SK-N-SH treated with all-trans-retinoic acid at 6 μM for 48 hours (cell line): Measurements from ENCODE around the gene RNASE8.
A peak's percentile ranks its signal among the peaks of the same experiment; 100 is the strongest.

ENCODE experiments used
- ATAC-seq: fragments of 200-7000 bp; cut with Tn5 transposase; 3 replicates; pipeline ENCODE4 v1.9.1; 2020; ENCODE audit warnings: mild to moderate bottlenecking, moderate library complexity
- ARNTL ChIP-seq: fragments of 450-650 bp; formaldehyde crosslinking; IDR thresholded peaks from 2 replicates; pipeline ENCODE4 v1.5.0; 2020; ENCODE audit warnings: low read depth, mild to moderate bottlenecking, moderate library complexity, borderline replicate concordance
- BACH2 ChIP-seq: fragments of 250-450 bp; sonication (Bioruptor Pico); IDR thresholded peaks from 2 replicates; pipeline ENCODE4 v1.9.0; 2021; ENCODE audit warnings: mild to moderate bottlenecking, borderline replicate concordance
- CSDC2 ChIP-seq: fragments of 250-450 bp; sonication (Bioruptor Pico); IDR thresholded peaks from 2 replicates; pipeline ENCODE4 v1.5.0; 2020; ENCODE audit warnings: mild to moderate bottlenecking, moderate library complexity
- GLIS3 ChIP-seq: fragments of 250-450 bp; sonication (Bioruptor Pico); IDR thresholded peaks from 2 replicates; pipeline ENCODE4 v1.5.0; 2020; ENCODE audit warnings: mild to moderate bottlenecking, moderate library complexity
- ISL1 ChIP-seq: fragments of 250-450 bp; sonication (Bioruptor Pico); IDR thresholded peaks from 2 replicates; pipeline ENCODE4 v2.1.2; 2022; ENCODE audit warnings: mild to moderate bottlenecking, moderate library complexity
- PATZ1 ChIP-seq: fragments of 250-450 bp; sonication (Bioruptor Pico); IDR thresholded peaks from 2 replicates; pipeline ENCODE4 v1.8.0; 2020; ENCODE audit warnings: mild to moderate bottlenecking, moderate library complexity, borderline replicate concordance
- PPARA ChIP-seq: fragments of 250-450 bp; sonication (Bioruptor Pico); IDR thresholded peaks from 2 replicates; pipeline ENCODE4 v1.5.0; 2020; ENCODE audit warnings: mild to moderate bottlenecking, borderline replicate concordance
- SNAI2 ChIP-seq: fragments of 250-450 bp; sonication (Bioruptor Pico); IDR thresholded peaks from 2 replicates; pipeline ENCODE4 v1.5.0; 2020; ENCODE audit warnings: mild to moderate bottlenecking, moderate library complexity
- TCF4 ChIP-seq: fragments of 250-450 bp; sonication (Bioruptor Pico); IDR thresholded peaks from 2 replicates; pipeline ENCODE4 v1.8.0; 2021; ENCODE audit warnings: mild to moderate bottlenecking, moderate library complexity, borderline replicate concordance
- ZC3H10 ChIP-seq: fragments of 250-450 bp; sonication (Bioruptor Pico); IDR thresholded peaks from 2 replicates; pipeline ENCODE4 v1.5.1; 2021; ENCODE audit warnings: mild to moderate bottlenecking, moderate library complexity
- ZFP3 ChIP-seq: fragments of 250-450 bp; sonication (Bioruptor Pico); IDR thresholded peaks from 2 replicates; pipeline ENCODE4 v1.5.0; 2020; ENCODE audit warnings: mild to moderate bottlenecking, moderate library complexity
- ZNF70 ChIP-seq: fragments of 450-650 bp; formaldehyde crosslinking; IDR thresholded peaks from 2 replicates; pipeline ENCODE4 v1.5.0; 2020; ENCODE audit warnings: mild to moderate bottlenecking, moderate library complexity
- ZNF8 ChIP-seq: fragments of 450-650 bp; formaldehyde crosslinking; IDR thresholded peaks from 2 replicates; pipeline ENCODE4 v1.5.0; 2020; ENCODE audit warnings: mild to moderate bottlenecking, moderate library complexity
- TF ChIP-seq, protein P1 (sequence below): fragments of 250-450 bp; sonication (Bioruptor Pico); IDR thresholded peaks from 2 replicates; pipeline ENCODE4 v1.5.1; 2020; ENCODE audit warnings: low read depth, mild to moderate bottlenecking, moderate library complexity
- TF ChIP-seq, protein P2 (sequence below): fragments of 250-450 bp; sonication (Bioruptor Pico); IDR thresholded peaks from 2 replicates; pipeline ENCODE4 v1.5.1; 2021; ENCODE audit warnings: mild to moderate bottlenecking, moderate library complexity
- TF ChIP-seq, protein P3 (sequence below): fragments of 250-450 bp; sonication (Bioruptor Pico); IDR thresholded peaks from 2 replicates; pipeline ENCODE4 v1.5.0; 2020; ENCODE audit warnings: mild to moderate bottlenecking, moderate library complexity
- TF ChIP-seq, protein P4 (sequence below): fragments of 250-450 bp; sonication (Bioruptor Pico); IDR thresholded peaks from 2 replicates; pipeline ENCODE4 v1.8.0; 2021; ENCODE audit warnings: low read depth, mild to moderate bottlenecking, moderate library complexity, borderline replicate concordance

RNASE8 gene

DNA sequence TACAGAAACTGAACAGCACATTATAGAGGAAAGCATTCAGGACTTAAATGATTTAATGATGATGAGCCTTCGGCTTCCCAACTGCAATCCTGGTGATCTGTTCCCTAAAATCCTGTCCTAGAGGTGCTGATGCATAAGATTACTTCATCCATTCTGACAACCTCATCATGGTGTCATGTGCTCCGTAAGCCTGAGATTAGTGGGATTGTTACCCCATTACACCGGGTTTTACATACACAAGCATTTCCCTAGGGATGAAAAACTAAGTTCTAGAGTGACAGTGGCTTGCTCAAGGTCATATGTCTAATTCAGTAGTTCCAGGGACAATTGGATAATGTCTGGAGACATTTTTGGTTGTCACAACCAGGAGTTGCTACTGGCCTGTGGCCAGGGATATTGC is 20.5 kb upstream of the RNASE8 start (continued):
- TF ChIP-seq BACH2 (CRISPR knock-in tag) (no peak), TCF4 (CRISPR knock-in tag) (no peak)
- TF ChIP-seq, protein P1, sequence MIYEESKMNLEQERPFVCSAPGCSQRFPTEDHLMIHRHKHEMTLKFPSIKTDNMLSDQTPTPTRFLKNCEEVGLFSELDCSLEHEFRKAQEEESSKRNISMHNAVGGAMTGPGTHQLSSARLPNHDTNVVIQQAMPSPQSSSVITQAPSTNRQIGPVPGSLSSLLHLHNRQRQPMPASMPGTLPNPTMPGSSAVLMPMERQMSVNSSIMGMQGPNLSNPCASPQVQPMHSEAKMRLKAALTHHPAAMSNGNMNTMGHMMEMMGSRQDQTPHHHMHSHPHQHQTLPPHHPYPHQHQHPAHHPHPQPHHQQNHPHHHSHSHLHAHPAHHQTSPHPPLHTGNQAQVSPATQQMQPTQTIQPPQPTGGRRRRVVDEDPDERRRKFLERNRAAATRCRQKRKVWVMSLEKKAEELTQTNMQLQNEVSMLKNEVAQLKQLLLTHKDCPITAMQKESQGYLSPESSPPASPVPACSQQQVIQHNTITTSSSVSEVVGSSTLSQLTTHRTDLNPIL (CRISPR knock-in tag), result no peak

- ATAC-seq, result no peak
- TF ChIP-seq ZFP3 (CRISPR knock-in tag) (no peak), ZNF8 (CRISPR knock-in tag) (no peak), BACH2 (CRISPR knock-in tag) (no peak), PPARA (CRISPR knock-in tag) (no peak), PATZ1 (CRISPR knock-in tag) (no peak), SNAI2 (CRISPR knock-in tag) (no peak), ARNTL (CRISPR knock-in tag) (no peak), ZC3H10 (no peak), ISL1 (CRISPR knock-in tag) (no peak)
- TF ChIP-seq, protein P1 (CRISPR knock-in tag), result no peak
- TF ChIP-seq, protein P2, sequence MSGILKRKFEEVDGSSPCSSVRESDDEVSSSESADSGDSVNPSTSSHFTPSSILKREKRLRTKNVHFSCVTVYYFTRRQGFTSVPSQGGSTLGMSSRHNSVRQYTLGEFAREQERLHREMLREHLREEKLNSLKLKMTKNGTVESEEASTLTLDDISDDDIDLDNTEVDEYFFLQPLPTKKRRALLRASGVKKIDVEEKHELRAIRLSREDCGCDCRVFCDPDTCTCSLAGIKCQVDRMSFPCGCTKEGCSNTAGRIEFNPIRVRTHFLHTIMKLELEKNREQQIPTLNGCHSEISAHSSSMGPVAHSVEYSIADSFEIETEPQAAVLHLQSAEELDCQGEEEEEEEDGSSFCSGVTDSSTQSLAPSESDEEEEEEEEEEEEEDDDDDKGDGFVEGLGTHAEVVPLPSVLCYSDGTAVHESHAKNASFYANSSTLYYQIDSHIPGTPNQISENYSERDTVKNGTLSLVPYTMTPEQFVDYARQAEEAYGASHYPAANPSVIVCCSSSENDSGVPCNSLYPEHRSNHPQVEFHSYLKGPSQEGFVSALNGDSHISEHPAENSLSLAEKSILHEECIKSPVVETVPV, result no peak
- TF ChIP-seq, protein P3, sequence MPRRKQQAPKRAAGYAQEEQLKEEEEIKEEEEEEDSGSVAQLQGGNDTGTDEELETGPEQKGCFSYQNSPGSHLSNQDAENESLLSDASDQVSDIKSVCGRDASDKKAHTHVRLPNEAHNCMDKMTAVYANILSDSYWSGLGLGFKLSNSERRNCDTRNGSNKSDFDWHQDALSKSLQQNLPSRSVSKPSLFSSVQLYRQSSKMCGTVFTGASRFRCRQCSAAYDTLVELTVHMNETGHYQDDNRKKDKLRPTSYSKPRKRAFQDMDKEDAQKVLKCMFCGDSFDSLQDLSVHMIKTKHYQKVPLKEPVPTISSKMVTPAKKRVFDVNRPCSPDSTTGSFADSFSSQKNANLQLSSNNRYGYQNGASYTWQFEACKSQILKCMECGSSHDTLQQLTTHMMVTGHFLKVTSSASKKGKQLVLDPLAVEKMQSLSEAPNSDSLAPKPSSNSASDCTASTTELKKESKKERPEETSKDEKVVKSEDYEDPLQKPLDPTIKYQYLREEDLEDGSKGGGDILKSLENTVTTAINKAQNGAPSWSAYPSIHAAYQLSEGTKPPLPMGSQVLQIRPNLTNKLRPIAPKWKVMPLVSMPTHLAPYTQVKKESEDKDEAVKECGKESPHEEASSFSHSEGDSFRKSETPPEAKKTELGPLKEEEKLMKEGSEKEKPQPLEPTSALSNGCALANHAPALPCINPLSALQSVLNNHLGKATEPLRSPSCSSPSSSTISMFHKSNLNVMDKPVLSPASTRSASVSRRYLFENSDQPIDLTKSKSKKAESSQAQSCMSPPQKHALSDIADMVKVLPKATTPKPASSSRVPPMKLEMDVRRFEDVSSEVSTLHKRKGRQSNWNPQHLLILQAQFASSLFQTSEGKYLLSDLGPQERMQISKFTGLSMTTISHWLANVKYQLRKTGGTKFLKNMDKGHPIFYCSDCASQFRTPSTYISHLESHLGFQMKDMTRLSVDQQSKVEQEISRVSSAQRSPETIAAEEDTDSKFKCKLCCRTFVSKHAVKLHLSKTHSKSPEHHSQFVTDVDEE (CRISPR knock-in tag), result no peak
Measured at GRCh38 chr14:21038441-21039422, 18.9 kb upstream of the RNASE8 start.

GRCh38 chr14:21039585-21040369 is 17.8 kb upstream of the RNASE8 start:
- peak; percentile 90 for ATAC-seq
- TF ChIP-seq CSDC2 (no peak), ZNF8 (CRISPR knock-in tag) (no peak), GLIS3 (no peak), PPARA (CRISPR knock-in tag) (no peak), ZC3H10 (no peak), PATZ1 (CRISPR knock-in tag) (no peak), ZNF70 (CRISPR knock-in tag) (no peak), SNAI2 (CRISPR knock-in tag) (no peak)
- TF ChIP-seq, protein P2, result no peak
- TF ChIP-seq, protein P4, sequence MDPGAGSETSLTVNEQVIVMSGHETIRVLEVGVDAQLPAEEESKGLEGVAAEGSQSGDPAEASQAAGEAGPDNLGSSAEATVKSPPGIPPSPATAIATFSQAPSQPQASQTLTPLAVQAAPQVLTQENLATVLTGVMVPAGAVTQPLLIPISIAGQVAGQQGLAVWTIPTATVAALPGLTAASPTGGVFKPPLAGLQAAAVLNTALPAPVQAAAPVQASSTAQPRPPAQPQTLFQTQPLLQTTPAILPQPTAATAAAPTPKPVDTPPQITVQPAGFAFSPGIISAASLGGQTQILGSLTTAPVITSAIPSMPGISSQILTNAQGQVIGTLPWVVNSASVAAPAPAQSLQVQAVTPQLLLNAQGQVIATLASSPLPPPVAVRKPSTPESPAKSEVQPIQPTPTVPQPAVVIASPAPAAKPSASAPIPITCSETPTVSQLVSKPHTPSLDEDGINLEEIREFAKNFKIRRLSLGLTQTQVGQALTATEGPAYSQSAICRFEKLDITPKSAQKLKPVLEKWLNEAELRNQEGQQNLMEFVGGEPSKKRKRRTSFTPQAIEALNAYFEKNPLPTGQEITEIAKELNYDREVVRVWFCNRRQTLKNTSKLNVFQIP (CRISPR knock-in tag), result no peak
